HepG2 (cell line): ENCODE measurements around the gene TLN1. TPM values are rescaled to one million over a fixed set of nuclear protein-coding genes. Genes with fewer than 3 reads are reported as not detected.
A peak's percentile ranks its signal among the peaks of the same experiment; 100 is the strongest.

ENCODE experiments used
- ATF6 ChIP-seq: sonication (generic); formaldehyde crosslinking; conservative IDR thresholded peaks from 2 replicates; pipeline ENCODE4 v1.4.0; 2020; ENCODE audit warnings: missing genetic modification reagents
- CREB3 ChIP-seq: sonication (generic); formaldehyde crosslinking; IDR thresholded peaks from 2 replicates; pipeline ENCODE4 v1.5.0; 2020; ENCODE audit warnings: missing genetic modification reagents
- EP300 ChIP-seq, 3 experiments: sonication (generic) in 1 of 3; formaldehyde crosslinking in 1 of 3; IDR thresholded peaks; 2 replicates each; pipeline versions ENCODE4 v1.5.1 to v1.6.1; 2011 to 2020; ENCODE audit warnings: low read depth in 2 of 3, low read length in 2 of 3, borderline replicate concordance in 1 of 3, improper control_type of control experiment in 1 of 3, mild to moderate bottlenecking in 1 of 3, missing genetic modification reagents in 1 of 3, moderate library complexity in 1 of 3
- GABPB1 ChIP-seq: IDR thresholded peaks from 2 replicates; pipeline ENCODE4 v1.6.1; 2016; ENCODE audit warnings: mild to moderate bottlenecking, missing genetic modification reagents, moderate library complexity, missing compliant biosample characterization
- RFX1 ChIP-seq: fragments of 450-650 bp; IDR thresholded peaks from 2 replicates; pipeline ENCODE4 v1.6.1; 2017
- SETDB1 ChIP-seq: sonication (generic); formaldehyde crosslinking; IDR thresholded peaks from 2 replicates; pipeline ENCODE4 v1.5.1; 2020; ENCODE audit warnings: missing genetic modification reagents, mild to moderate bottlenecking, borderline replicate concordance
- SIN3B ChIP-seq: fragments of 150-350 bp; IDR thresholded peaks from 2 replicates; pipeline ENCODE4 v1.6.1; 2014; ENCODE audit warnings: low read length
- SOX6 ChIP-seq, 2 experiments: fragments of 450-650 bp in 1 of 2; sonication (generic) in 1 of 2; formaldehyde crosslinking in 1 of 2; IDR thresholded peaks; 2 replicates each; pipeline versions ENCODE4 v1.4.0 to v1.6.1; 2017 to 2020; ENCODE audit warnings: antibody characterized with exemption in 1 of 2, mild to moderate bottlenecking in 1 of 2, missing genetic modification reagents in 1 of 2
- SSRP1 ChIP-seq: IDR thresholded peaks from 2 replicates; pipeline ENCODE4 v1.6.1; 2016; ENCODE audit warnings: control low read depth
- U2AF1 ChIP-seq: fragments of 200-400 bp; formaldehyde crosslinking; optimal IDR thresholded peaks from 2 replicates; pipeline ENCODE3; 2017; ENCODE audit warnings: mild to moderate bottlenecking, low read depth, low read length
- ZBTB7A ChIP-seq: sonication (generic); formaldehyde crosslinking; IDR thresholded peaks from 2 replicates; pipeline ENCODE4 v1.8.0; 2022; ENCODE audit warnings: mild to moderate bottlenecking, missing genetic modification reagents
- ZFP41 ChIP-seq: sonication (generic); formaldehyde crosslinking; IDR thresholded peaks from 2 replicates; pipeline ENCODE4 v1.4.0; 2020; ENCODE audit warnings: mild to moderate bottlenecking, missing genetic modification reagents, borderline replicate concordance
- ZHX1 ChIP-seq: sonication (generic); formaldehyde crosslinking; IDR thresholded peaks from 2 replicates; pipeline ENCODE4 v1.8.1; 2022; ENCODE audit warnings: low read depth, mild to moderate bottlenecking, missing genetic modification reagents
- ZNF343 ChIP-seq: sonication (generic); formaldehyde crosslinking; IDR thresholded peaks from 2 replicates; pipeline ENCODE4 v1.4.0; 2020; ENCODE audit warnings: mild to moderate bottlenecking, missing genetic modification reagents
- ZNF460 ChIP-seq: sonication (generic); formaldehyde crosslinking; IDR thresholded peaks from 2 replicates; pipeline ENCODE4 v1.5.1; 2020; ENCODE audit warnings: missing genetic modification reagents, mild to moderate bottlenecking, borderline replicate concordance
- ZNF614 ChIP-seq: IDR thresholded peaks from 2 replicates; pipeline ENCODE4 v1.6.1; 2018; ENCODE audit warnings: missing biosample characterization, missing genetic modification reagents, inconsistent platforms, borderline replicate concordance
- ZNF737 ChIP-seq: sonication (generic); formaldehyde crosslinking; IDR thresholded peaks from 2 replicates; pipeline ENCODE4 v1.5.0; 2020; ENCODE audit warnings: missing genetic modification reagents, mild to moderate bottlenecking, borderline replicate concordance
- ZNF841 ChIP-seq: sonication (generic); formaldehyde crosslinking; IDR thresholded peaks from 2 replicates; pipeline ENCODE4 v1.8.1; 2023; ENCODE audit warnings: missing genetic modification reagents, borderline replicate concordance
- ZNF850 ChIP-seq: sonication (generic); formaldehyde crosslinking; conservative IDR thresholded peaks from 2 replicates; pipeline ENCODE4 v1.9.0; 2021; ENCODE audit warnings: mild to moderate bottlenecking, missing genetic modification reagents
- polyA plus RNA-seq, 8 experiments: library from polyadenylated mRNA; depleted of rRNA in 3 of 8; stranded (reverse) in 7 of 8; unstranded in 1 of 8; fragments of >200 nt; fragmentation: Illumina TruSeq in 4 of 8; extraction: Trizol in 4 of 8; gene quantifications; 2 replicates each; pipeline versions ENCODE4 v1.2.1 to v1.2.3, GENCODE V29; 2011 to 2016; ENCODE audit warnings: low read depth in 4 of 8, missing spikeins in 1 of 8, mixed read lengths in 1 of 8; ENCODE audit not compliant: insufficient read depth in 1 of 8
- total RNA-seq, 5 experiments: library from RNA; depleted of rRNA; stranded (reverse); fragments of >200 nt; fragmentation: Illumina TruSeq; extraction: Trizol; gene quantifications; 2 replicates each; pipeline ENCODE4 v1.2.3, GENCODE V29; 2016; ENCODE audit warnings: low read depth in 1 of 5
- TF ChIP-seq, protein P1 (sequence below): conservative IDR thresholded peaks from 2 replicates; pipeline ENCODE4 v1.6.1; 2018; ENCODE audit warnings: missing genetic modification reagents
- TF ChIP-seq, protein P2 (sequence below): sonication (generic); formaldehyde crosslinking; IDR thresholded peaks from 2 replicates; pipeline ENCODE4 v1.5.0; 2020; ENCODE audit warnings: missing genetic modification reagents

Gene TLN1
- total and polyA plus RNA-seq, 2 of the 13 experiments (the other 11 are each of a cell fraction or from before 2014, with no cell fraction given), result 35.2 to 51.8 TPM

DNA sequence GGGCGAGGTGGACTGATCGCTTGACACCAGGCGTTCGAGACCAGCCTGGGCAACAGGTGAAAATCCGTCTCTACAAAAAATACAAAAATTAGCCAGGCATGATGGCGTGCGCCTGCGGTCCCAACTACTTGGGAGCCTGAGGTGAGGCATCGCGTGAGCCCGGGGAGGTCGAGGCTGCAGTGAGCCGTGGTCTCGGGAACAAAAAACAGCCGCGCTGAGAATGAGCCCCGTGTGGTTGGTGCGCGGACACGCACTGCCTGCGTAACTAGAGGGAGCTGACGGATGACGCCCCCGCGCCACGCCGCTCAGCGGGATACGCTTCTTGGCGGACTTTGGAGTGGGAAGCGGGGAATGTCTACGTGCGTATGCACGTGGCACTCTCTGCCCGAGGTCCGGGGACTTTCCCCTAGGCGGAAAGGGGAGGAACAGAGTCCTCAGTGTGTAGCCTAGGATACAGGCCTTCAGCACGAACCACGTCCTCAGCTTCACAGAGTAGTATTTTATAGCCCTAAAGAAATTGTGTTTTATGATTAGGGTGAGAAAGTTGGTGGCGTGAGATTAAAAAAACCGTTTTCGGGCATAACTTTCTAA is 74.4 kb downstream of the TLN1 start, which contains the start of gene RMRP (continued):
- TF ChIP-seq ZNF737 (CRISPR knock-in tag), result 0 out of 2 replicates have a peak, but pooled peaks have one; percentile 76
- peak; percentile 90; the same call in 1 of the 2 replicates for TF ChIP-seq CREB3 (CRISPR knock-in tag)
- TF ChIP-seq, protein P1, sequence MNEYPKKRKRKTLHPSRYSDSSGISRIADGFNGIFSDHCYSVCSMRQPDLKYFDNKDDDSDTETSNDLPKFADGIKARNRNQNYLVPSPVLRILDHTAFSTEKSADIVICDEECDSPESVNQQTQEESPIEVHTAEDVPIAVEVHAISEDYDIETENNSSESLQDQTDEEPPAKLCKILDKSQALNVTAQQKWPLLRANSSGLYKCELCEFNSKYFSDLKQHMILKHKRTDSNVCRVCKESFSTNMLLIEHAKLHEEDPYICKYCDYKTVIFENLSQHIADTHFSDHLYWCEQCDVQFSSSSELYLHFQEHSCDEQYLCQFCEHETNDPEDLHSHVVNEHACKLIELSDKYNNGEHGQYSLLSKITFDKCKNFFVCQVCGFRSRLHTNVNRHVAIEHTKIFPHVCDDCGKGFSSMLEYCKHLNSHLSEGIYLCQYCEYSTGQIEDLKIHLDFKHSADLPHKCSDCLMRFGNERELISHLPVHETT (CRISPR knock-in tag), result peak; percentile 78; the same call in 1 of the 2 replicates
- no peak for TF ChIP-seq SETDB1 (CRISPR knock-in tag)
- no peak for TF ChIP-seq ZNF850 (CRISPR knock-in tag)
- TF ChIP-seq SSRP1 (CRISPR knock-in tag), result peak; percentile 99
- peak; percentile 61; the same call in 1 of the 2 replicates for TF ChIP-seq ZFP41
- TF ChIP-seq SIN3B, result no peak
- peak in 1 of 2 experiments; percentile 57; a peak in 3 of 4 replicates for TF ChIP-seq EP300 (IDR thresholded peaks at IDR 0.05; ENCODE audit: low read depth in 2 of 2, low read length in 2 of 2)
- peak; percentile 57; the same call in 1 of the 2 replicates for TF ChIP-seq EP300 (CRISPR knock-in tag; IDR thresholded peaks at IDR 0.05; ENCODE audit: borderline replicate concordance)
- peak; percentile 89 for TF ChIP-seq ZNF343 (CRISPR knock-in tag)
- TF ChIP-seq RFX1, result peak; percentile 87
- no peak for TF ChIP-seq U2AF1
- peak; percentile 84 for TF ChIP-seq ZNF614 (CRISPR knock-in tag)
- peak; percentile 98; the same call in 1 of the 2 replicates for TF ChIP-seq ATF6
- TF ChIP-seq ZNF460 (CRISPR knock-in tag), result no peak; the same call in 1 of the 2 replicates
- TF ChIP-seq SOX6 (IDR thresholded peaks at IDR 0.05), result no peak
- TF ChIP-seq SOX6 (CRISPR knock-in tag; IDR thresholded peaks at IDR 0.05), result peak; percentile 83
- TF ChIP-seq ZHX1 (CRISPR knock-in tag), result peak; percentile 97
- TF ChIP-seq GABPB1 (CRISPR knock-in tag), result peak; percentile 80
- TF ChIP-seq, protein P2, sequence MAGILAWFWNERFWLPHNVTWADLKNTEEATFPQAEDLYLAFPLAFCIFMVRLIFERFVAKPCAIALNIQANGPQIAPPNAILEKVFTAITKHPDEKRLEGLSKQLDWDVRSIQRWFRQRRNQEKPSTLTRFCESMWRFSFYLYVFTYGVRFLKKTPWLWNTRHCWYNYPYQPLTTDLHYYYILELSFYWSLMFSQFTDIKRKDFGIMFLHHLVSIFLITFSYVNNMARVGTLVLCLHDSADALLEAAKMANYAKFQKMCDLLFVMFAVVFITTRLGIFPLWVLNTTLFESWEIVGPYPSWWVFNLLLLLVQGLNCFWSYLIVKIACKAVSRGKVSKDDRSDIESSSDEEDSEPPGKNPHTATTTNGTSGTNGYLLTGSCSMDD (CRISPR knock-in tag), result peak; percentile 54; the same call in 1 of the 2 replicates
- TF ChIP-seq ZBTB7A (CRISPR knock-in tag), result peak; percentile 89
- peak; percentile 54; the same call in 1 of the 2 replicates for TF ChIP-seq ZNF841 (CRISPR knock-in tag)
